NCI-H2107 (cell line): Measurements from ENCODE around the gene MTHFSD.

Experiments
- DNase-seq: peaks from one replicate; lab custom pipeline; 2025; lab: John Stamatoyannopoulos, UW

The MTHFSD gene

GRCh38 chr16:86514481-86515376 is 40.3 kb downstream of the MTHFSD start:
- DNase-seq: no peak

GRCh38 chr16:86513471-86514277 is 41.4 kb downstream of the MTHFSD start:
- no peak for DNase-seq

DNA sequence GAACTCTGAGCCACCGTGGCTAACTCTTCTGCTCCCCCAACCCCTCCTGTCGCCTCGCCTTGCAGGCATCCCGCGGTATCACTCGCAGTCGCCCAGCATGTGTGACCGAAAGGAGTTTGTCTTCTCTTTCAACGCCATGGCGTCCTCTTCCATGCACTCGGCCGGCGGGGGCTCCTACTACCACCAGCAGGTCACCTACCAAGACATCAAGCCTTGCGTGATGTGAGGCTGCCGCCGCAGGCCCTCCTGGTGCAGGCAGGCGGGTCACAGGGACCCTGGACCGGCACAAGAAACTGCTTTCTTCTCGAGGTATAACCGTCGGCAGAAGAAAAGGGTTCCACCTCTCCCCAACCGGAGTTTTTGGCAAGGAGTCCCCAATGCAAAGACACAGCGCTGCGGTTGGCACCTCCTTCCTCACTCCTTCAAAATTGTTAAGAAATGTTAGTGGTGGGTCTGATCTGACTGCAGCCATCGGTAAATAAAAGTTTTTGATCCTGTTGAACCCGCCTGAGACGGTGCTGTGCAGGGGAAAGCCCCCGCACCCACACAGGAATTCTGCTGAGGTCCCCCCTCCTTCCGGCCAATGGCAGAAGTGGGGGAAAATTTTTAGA is 42.1 kb downstream of the MTHFSD start:
- DNase-seq: no peak

DNA sequence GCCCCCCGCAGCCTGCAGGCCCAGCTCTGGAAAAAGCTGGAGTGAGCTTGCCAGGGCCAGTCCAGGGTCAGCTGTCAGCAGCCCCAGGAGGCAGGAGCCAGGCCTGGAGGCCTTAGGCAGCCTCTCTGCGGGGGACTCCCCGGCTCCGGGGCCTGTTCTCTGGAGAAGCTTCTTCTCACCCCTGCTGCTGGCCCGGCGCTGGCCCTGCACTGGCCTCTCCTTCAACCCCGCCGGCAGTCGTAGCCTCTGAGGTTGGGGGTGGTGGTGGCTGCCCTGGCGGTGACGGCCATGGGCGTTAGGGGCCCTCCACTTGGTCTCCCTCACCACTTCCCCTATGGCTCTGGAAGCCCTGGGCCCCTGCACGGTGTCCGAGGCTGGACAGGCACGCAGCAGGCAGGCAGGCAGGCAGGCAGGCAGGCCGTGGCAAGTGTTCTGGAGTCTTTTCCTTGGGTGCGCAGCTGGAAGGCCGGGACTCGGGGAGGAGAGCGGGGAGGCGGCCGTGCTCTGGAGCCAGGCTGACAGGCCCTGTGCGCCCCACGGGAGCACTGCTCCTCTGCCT is 42.7 kb downstream of the MTHFSD start:
- DNase-seq: no peak

- DNase-seq: no peak
These were observed 43.5 kb downstream of the MTHFSD start for GRCh38 chr16:86511317-86512161.

- no peak for DNase-seq
These were observed 44.4 kb downstream of the MTHFSD start, which contains the start of gene FOXF1 for GRCh38 chr16:86510465-86511261. Gene FOXF1 (plus strand): TSS chr16:86510527. CDS start chr16:86510570, 43 bp downstream.

- no peak for DNase-seq
These were observed 45.1 kb downstream of the MTHFSD start for GRCh38 chr16:86509759-86510464.

- no peak for DNase-seq
These were observed 45.9 kb downstream of the MTHFSD start for GRCh38 chr16:86508947-86509758.

DNA sequence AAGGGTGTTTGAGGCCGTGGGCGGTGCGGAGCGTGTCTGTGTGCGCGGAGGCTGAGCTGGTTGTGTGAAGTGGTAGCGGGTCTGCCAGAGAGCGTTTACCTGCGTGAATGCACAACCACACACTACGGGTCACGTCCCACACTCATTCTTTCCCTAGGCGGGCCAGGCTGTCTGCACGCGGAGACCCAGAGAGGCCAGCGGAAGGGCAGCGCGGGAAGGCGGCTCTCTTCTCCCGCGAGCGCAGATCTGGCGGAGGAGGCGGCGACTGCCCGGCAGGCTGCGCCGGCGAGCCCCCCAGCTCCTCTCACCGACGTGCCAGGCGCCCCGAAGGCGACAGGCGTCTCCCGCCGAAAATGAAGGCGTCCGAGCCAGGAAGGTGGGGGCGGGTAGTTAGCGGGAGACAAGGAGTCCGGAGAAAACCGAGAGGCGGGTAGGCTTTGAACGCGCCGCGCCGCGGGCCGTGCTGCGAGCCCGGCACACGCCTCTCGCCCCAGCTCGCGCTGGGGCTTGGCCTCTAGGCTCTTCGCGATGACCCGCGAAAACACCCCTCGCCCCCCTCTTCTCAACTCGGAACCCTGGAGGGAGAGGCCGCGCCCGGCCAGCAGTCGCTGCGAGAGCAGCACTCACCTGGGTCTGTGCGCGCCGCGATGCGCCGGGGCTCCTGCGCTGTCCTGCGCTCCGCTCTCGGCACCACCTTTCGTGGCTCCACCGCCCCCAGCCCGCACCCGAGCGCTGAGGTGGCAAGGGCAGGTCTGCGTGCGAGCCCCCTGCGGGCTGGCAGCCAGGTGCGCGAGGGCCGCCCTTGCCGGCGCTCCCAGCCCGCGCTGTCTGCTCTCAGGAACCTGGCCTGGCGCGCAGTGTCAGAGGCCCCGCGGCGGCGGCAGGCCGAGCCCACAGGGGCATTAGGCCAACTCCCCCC is 46.7 kb downstream of the MTHFSD start:
- no peak for DNase-seq

DNA sequence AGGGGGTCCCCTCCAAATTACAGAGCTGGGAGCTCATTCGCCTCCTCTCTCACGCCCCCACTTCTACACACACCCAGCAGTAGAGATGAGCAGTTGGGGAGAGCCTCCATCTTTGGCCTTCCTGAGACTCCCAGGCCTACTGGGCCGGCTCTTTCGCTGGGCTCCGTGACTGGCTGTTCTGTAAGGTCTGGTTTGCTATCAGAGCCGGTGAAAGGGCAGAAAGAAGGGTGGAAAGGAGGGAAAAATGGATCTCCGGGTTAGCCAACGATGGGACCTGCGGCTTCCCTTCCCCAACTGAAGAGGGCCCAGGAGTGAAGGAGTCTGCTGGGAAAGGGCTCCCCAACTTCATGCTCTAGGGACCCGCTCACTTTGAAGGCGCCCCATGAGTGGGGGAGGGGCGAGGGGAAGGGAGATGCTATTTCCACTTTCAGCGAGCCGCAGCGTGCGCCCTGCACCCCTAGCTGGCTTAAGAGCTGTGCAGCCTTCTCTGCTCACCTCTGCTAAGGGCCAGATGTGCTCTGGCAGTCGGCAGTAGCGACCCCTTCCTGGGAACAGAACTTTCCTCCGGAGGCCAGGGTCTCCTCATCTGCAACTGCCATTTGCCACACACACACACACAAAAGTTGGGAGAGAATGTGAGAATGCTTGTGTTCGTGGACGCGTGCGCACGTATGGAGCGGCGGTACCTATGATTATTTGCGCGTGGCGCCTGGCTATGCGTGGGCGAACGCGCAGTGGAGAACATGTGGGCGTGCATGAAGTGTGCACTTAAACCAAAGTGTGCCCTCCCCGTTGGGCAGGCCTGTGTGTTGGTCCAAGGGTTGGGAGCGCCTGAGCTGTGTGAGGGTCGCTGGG is 47.6 kb downstream of the MTHFSD start:
- DNase-seq: no peak

- no peak for DNase-seq
These were observed 48.9 kb downstream of the MTHFSD start for GRCh38 chr16:86505899-86506864.

- DNase-seq: no peak
These were observed 49.7 kb downstream of the MTHFSD start for GRCh38 chr16:86505185-86505898.

- DNase-seq: no peak
These were observed 50.5 kb downstream of the MTHFSD start for GRCh38 chr16:86504315-86505184.

DNA sequence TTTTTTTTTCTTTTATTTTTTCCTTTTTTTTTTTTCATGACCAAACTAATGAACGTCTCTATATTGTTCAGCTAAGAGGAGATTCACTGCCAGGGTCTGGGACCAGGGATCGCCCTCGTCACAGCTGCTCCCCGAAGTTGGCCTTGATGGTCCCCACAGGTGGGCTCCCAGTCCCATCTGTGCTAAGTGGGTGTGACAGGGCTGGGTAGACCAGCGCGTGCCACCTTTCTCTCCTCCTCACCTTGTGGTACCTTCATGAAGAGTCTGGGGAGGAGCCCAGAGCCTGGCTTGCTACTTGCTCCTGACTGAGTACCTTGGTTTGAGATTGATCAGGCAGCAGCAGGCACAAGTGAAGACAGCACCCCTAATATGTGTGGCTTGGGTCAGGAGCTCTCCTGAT is 51.2 kb downstream of the MTHFSD start:
- no peak for DNase-seq
